ENCODE measurements around the gene ATP10D.
"Not testable (repeated sequence)": the region's sequence is repeated elsewhere in the genome, so short reads cannot be mapped to it uniquely, and the experiment has no call there.

ATP10D gene

DNA sequence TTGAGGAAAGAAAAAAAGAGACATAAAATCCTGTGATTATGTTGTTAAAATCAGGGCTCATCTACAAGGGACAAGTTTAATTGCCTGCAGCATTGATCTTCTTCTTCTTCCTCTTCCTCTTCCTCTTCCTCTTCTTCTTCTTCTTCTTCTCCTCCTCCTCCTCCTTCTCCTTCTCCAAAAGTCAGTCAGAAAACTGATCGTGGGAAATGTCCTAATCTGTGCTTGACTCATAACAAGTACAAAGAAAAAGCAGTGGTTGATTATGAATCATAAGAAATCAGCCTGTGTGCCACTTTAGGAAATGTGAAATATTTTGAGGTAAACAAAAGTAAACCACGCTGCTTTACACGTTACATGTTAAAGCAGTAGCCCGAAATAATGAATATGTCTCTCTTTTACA lies 2.7 kb upstream of the ATP10D start:
- Mint-ChIP-seq H3K27me3 (ENCODE audit: low read depth) (no peaks in the 10 kb centered on the region), H3K9me3 (no peaks in the 10 kb centered on the region), H3K36me3 (ENCODE audit: low read depth) (no peaks in the 10 kb centered on the region), H3K4me1 (peaks cover 13% of the 10 kb centered on the region), H3K27ac (no peak overlapping the region), H3K4me3 (no peak overlapping the region)
- TF ChIP-seq CTCF (IDR thresholded peaks at IDR 0.05; ENCODE audit: unreplicated experiment in 3 of 3): no peak

DNA sequence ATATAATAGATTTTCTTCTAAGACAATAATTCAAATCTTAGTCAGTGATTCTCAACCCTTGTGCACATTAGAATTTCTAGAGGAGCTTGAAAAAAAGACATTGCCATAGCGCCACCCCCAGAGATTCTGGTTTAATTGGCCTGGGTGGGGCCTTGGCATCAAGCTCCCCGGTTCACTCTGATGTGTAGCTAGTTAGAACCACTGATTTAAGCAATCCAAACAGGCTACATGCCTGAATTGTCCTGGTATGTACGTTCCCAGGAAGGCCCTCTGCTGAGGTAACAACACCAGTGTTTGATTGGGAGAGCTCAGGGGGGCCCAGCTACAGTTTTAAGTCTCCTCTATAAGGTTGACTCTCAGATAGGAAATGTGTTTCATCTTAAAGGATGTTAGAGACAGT lies 1.3 kb upstream of the ATP10D start:
- peak overlapping the region; percentile 98 to 99 (median 99) for H3K27ac Mint-ChIP-seq
- no peaks in the 10 kb centered on the region for H3K9me3 Mint-ChIP-seq
- TF ChIP-seq CTCF (IDR thresholded peaks at IDR 0.05; ENCODE audit: unreplicated experiment in 3 of 3): no peak
- H3K4me1 Mint-ChIP-seq: peaks cover 13% of the 10 kb centered on the region
- H3K27me3 Mint-ChIP-seq (ENCODE audit: low read depth): no peaks in the 10 kb centered on the region
- H3K36me3 Mint-ChIP-seq (ENCODE audit: low read depth): no peaks in the 10 kb centered on the region
- peak overlapping the region; percentile 60 to 94 (median 82) for H3K4me3 Mint-ChIP-seq

DNA sequence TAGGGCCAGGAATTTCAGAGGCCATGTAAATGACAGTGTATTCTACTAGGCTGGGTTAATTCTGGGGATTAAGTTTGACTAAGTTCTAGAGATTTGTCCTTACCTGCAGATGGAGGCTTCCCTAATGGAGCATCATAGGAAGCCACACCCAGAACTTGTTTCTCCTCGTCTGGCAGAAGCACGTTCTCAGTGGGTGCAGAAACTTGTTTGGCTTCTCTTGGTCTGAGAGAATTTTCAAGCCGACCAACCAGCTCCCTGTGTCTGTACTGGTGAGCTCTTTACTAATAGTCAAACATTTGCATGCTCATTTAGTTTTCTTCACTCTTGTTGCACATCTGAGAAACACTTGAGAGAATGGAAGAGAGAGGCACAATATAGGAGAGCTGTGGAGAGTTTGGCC lies 907 bp upstream of the ATP10D start:
- Mint-ChIP-seq H3K27ac (peak overlapping the region; percentile 98 to 99 (median 99)), H3K4me3 (peak overlapping the region; percentile 60 to 94 (median 82)), H3K4me1 (peaks cover 13% of the 10 kb centered on the region), H3K36me3 (ENCODE audit: low read depth) (no peaks in the 10 kb centered on the region), H3K27me3 (ENCODE audit: low read depth) (no peaks in the 10 kb centered on the region), H3K9me3 (no peaks in the 10 kb centered on the region)
- no peak for TF ChIP-seq CTCF (IDR thresholded peaks at IDR 0.05; ENCODE audit: unreplicated experiment in 3 of 3)

DNA sequence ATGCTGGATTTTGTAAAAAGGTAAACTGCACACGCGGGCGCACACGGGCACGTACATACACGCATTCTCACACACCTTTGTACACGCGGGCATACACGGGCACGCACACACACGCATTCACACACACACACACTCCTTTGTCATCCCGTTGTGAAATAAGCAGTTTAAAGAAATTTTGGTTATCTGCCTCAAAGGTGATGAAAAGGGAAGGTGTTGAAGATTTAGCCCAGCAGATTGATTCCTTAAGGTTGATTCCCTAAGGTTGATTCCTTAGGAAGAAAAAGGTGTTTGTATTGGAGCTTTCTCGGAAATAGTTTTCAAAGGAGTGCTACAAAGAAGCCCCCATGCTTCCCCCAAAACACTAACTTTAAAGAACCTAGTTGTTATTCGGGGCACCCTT lies 693 bp downstream of the ATP10D start:
- TF ChIP-seq CTCF (IDR thresholded peaks at IDR 0.05; ENCODE audit: unreplicated experiment in 3 of 3): no peak
- Mint-ChIP-seq H3K9me3 (no peaks in the 10 kb centered on the region), H3K36me3 (ENCODE audit: low read depth) (no peaks in the 10 kb centered on the region), H3K4me1 (peaks cover 13% of the 10 kb centered on the region), H3K4me3 (peak overlapping the region; percentile 90 to 97 (median 94)), H3K27ac (peak overlapping the region; percentile 98 to 99 (median 99)), H3K27me3 (ENCODE audit: low read depth) (no peaks in the 10 kb centered on the region)

DNA sequence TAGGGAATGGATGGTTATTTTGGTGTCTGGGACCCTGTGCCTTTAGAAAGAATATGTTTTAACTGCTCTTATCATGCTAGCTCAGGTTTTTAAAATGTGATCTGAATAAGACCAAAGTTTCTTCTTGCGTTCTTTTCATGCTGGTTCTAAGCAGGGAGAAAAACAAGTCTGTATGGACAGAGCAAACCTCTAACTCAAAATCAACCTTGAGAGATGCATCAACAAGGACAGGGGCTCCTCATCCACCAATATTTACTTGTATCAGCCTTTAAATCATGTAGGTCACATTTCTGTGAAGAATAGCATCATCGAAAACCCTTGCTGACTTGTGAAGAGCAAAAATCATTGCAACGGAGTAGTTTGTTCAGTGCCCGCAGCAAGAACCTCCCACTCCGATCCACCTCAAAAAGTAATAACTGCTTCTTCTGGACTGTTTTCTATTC lies 1.2 kb downstream of the ATP10D start:
- no peaks in the 10 kb centered on the region for H3K36me3 Mint-ChIP-seq (ENCODE audit: low read depth)
- peak overlapping the region; percentile 98 to 99 (median 99) for H3K27ac Mint-ChIP-seq
- H3K4me3 Mint-ChIP-seq: peak overlapping the region; percentile 90 to 97 (median 94)
- peaks cover 17% of the 10 kb centered on the region for H3K4me1 Mint-ChIP-seq
- no peaks in the 10 kb centered on the region for H3K27me3 Mint-ChIP-seq (ENCODE audit: low read depth)
- TF ChIP-seq CTCF (IDR thresholded peaks at IDR 0.05; ENCODE audit: unreplicated experiment in 3 of 3): no peak
- H3K9me3 Mint-ChIP-seq: no peaks in the 10 kb centered on the region

- H3K9me3 Mint-ChIP-seq; H3K36me3 Mint-ChIP-seq (ENCODE audit: low read depth); H3K27me3 Mint-ChIP-seq (ENCODE audit: low read depth): not testable (repeated sequence)
- peak overlapping the region in 2 of 3 experiments; percentile 98 to 99 for H3K27ac Mint-ChIP-seq
- peak overlapping the region; percentile 90 to 97 (median 94) for H3K4me3 Mint-ChIP-seq
- peaks cover 21% of the 10 kb centered on the region for H3K4me1 Mint-ChIP-seq
Measured at GRCh38 chr4:47486727-47487126, 1.7 kb downstream of the ATP10D start.

Data from nephron (organoid).